HG03520 (cell line): ENCODE data around the gene MBIP.
"Not testable (repeated sequence)": the region's sequence is repeated elsewhere in the genome, so short reads cannot be mapped to it uniquely, and the experiment has no call there.

Experiments used
- ATAC-seq: cut with Tn5 transposase; IDR thresholded peaks from one replicate; pipeline ENCODE4 v1.9.1; 2021; ENCODE audit warnings: mild to moderate bottlenecking, moderate library complexity; ENCODE audit not compliant: unreplicated experiment

MBIP gene

GRCh38 chr14:36320200-36320896 lies at the start of gene MBIP:
MBIP (minus strand) TSS chr14:36320637; CDS start chr14:36320588, 49 bp downstream.
- peak; percentile 98 for ATAC-seq

DNA sequence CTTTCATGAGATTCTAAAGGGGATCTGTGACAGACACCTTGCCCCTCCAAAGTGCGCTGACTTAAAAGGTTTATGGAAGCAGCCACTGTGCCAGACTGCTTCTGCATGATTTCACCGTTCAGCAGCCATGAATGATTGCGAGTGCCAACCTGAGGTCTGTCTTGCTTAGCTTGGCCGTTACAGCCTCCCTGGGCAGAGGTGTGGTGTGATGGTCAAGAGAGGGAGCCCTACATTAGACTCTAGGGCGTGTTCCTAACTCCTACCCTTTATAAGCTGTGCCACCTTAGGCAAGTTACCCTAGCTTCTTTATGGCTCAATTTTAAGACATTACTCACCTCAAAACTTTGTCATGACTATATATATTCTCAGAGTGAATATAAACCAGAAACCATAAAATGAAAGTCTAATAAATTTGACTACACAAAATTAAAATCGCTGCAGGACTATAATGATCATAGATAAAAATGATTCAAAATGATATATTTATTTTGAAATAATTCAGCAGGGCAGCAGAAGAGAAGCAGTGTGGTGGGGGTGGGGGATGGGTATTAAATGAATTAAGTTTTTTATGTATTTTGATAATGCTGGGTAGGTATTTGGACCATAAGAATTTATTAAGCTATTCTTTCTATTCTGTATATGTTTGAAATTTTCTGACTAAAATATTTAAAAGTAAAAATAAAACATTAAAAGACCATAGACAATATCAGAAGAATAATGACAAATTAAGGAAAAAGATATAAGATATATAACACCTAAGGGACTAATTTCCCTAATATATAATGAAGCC lies 47.7 kb upstream of the MBIP start:
- ATAC-seq: no peak

DNA sequence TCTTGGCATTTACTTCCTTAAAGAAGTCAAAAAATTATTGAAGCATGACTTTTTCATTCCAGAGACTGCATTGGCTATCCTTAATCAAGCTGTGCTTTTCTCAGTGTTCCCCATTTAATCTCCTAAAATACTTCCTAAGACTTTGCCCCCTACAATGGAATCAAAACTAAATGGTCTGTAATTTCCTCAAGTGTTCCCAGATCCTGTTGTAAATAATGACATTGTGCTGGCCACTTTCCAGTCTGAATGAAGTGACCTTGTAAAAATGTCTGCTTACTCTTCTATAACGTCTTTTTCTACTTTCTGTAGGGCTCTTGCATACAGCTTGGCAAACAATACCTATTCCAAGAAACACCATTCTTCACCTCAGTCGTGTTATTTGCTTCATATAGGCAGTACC lies 45.3 kb upstream of the MBIP start:
- no peak for ATAC-seq

- ATAC-seq: no peak
Observed at GRCh38 chr14:36363704-36364103, 43.3 kb upstream of the MBIP start.

GRCh38 chr14:36362648-36363047 lies 42.2 kb upstream of the MBIP start:
- no peak for ATAC-seq

DNA sequence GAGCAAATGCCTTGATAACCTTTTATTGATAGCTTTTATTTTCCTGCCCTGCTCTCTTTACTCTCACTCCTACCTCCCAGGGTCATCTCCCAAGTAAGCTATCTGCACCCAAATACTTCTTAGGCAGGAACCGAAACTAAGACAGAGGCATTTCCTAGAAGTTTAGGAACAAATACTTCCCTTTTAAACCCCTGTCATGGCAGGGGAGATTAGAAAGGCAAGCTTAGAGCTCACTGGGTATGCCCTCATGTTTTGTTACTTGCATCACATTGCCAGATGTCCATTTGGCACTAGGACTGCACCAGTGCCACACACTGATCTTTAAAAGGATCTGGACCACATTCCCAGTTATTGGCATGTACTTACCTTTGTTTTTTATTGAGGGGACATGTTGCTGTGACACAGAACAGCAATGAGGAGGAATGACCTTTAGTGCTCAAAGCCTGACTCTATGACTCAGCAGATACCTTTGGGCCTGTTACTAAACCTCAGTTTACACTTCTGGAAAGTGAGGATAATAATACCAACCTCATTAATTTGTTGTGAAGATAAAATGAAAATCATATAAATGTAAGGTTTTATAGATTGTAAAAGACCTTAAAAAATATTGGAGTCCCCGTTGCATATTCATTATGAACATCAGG lies 40.9 kb upstream of the MBIP start:
- no peak for ATAC-seq

- no peak for ATAC-seq
Observed at GRCh38 chr14:36356862-36357261, 36.4 kb upstream of the MBIP start.

- ATAC-seq: no peak
Observed at GRCh38 chr14:36346052-36346451, 25.6 kb upstream of the MBIP start.

DNA sequence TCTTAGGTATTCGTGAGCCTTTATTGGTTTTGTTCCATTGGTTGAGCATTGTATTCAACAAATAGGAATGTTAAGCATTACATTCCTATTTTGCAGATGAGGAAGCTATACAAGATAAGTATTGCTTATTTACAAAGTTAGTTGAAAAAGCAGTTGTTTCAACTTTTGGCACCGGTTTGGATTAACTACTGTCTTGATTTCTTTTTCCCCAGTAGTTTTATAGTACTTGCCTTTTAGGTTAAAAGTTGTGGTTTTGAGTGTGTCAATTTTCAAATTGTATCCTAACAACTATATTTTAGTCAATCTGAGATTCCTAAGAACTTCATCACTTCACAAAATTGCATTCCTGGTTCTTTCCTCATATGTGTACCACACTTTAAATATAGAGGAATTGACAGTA lies 23.8 kb upstream of the MBIP start:
- ATAC-seq: no peak

GRCh38 chr14:36341811-36342210 lies 21.4 kb upstream of the MBIP start:
- ATAC-seq: not testable (repeated sequence)

- ATAC-seq: no peak
Observed at GRCh38 chr14:36340276-36340890, 19.9 kb upstream of the MBIP start.

- no peak for ATAC-seq
Observed at GRCh38 chr14:36339816-36340215, 19.4 kb upstream of the MBIP start.

DNA sequence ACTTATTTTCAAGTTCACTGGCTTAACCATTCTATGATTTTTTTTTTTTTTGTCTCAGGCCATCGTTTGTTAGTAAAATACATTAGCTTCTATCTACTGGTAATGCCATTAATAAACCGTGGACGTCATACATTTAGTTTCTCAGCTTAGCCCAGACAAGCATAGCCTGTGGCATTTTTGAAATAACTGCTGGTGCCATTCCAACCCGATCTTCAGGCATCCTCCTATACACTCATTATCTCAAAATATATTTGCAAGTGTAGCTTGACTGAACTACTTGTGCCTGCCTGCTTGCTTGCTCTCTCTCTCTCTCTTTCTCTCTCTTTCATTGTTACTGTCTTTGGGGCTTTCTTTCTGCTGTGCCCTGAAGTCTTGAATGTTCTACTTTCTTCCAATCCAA lies 12.7 kb upstream of the MBIP start:
- ATAC-seq: no peak

GRCh38 chr14:36327573-36327972 lies 7.1 kb upstream of the MBIP start:
- not testable (repeated sequence) for ATAC-seq

- ATAC-seq: no peak
Observed at GRCh38 chr14:36325853-36326252, 5.4 kb upstream of the MBIP start.

DNA sequence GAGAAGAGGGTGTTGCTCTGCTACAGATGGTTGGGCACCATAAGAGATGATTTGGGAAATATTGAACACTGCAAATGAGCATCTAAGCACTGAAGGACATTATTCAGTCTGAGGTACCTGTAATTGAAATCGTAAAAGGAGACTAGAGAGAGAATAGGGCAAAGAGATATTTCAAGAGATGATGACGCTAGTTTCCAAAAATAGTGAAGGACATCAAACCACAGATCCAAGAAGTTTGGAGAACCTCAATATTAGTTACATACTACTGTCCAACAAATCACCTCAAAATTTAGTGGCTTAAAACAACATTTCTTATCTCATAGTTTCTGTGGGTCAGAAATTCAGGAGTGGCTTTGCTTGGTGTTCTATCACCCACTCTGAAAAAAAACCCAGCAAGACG lies 4.5 kb upstream of the MBIP start:
- ATAC-seq: no peak

GRCh38 chr14:36320897-36321381 lies 502 bp upstream of the MBIP start:
- peak; percentile 28 for ATAC-seq

DNA sequence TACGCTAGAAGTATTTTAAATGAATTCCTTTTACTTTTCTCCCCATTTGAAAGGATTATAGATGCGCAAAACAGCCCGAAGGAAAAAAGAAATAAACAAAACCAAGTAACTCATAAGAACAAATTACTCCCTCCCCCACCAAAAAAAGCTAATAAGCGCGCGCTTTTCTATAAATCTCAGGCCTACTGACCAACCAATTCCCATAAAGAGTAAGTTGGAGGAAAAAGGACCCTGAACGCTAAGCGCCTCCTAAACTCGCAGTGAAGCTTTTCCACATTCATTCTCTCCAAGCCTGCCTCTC lies 588 bp downstream of the MBIP start:
- no peak for ATAC-seq

- no peak for ATAC-seq
Observed at GRCh38 chr14:36317650-36318049, 2.8 kb downstream of the MBIP start.

- no peak for ATAC-seq
Observed at GRCh38 chr14:36316131-36316530, 4.3 kb downstream of the MBIP start.

GRCh38 chr14:36315159-36315853 lies 5.1 kb downstream of the MBIP start:
- peak; percentile 71 for ATAC-seq
